Colonic mucosa (tissue), 4 donors: Measurements from ENCODE around the gene POU2AF1. TPM values are rescaled to one million over a fixed set of nuclear protein-coding genes. Genes with fewer than 3 reads are reported as not detected.
A peak's percentile ranks its signal among the peaks of the same experiment; 100 is the strongest.

Experiments used
- DNase-seq: peaks from one replicate; pipeline ENCODE4 v3.0.0-alpha.2; 2020
- H3K27ac ChIP-seq: fragments of 200-600 bp; one replicate; pipeline ENCODE4 v1.8.0; 2021
- H3K27me3 ChIP-seq: fragments of 200-600 bp; one replicate; pipeline ENCODE4 v1.8.0; 2021
- H3K36me3 ChIP-seq: fragments of 200-600 bp; one replicate; pipeline ENCODE4 v1.8.0; 2021
- H3K4me1 ChIP-seq: fragments of 200-600 bp; one replicate; pipeline ENCODE4 v1.8.0; 2021; ENCODE audit warnings: mild to moderate bottlenecking
- H3K4me3 ChIP-seq: fragments of 200-600 bp; one replicate; pipeline ENCODE4 v1.8.0; 2021
- H3K9ac ChIP-seq, 2 donors: one replicate each; pipeline ENCODE4 v1.7.0; 2013; ENCODE audit warnings: control low read depth in 2 of 2, low read depth in 2 of 2, low read length in 2 of 2
- H3K9me3 ChIP-seq: fragments of 200-600 bp; one replicate; pipeline ENCODE4 v1.8.0; 2021
- CTCF ChIP-seq: fragments of 200-600 bp; IDR thresholded peaks from one replicate; pipeline ENCODE4 v1.8.0; 2022; ENCODE audit warnings: antibody characterized with exemption, mild to moderate bottlenecking
- intact Hi-C: fragments of 100-400 bp; cut with DNase I; formaldehyde crosslinking; loops from one replicate; pipeline ENCODE4 v1.14.1; 2022
- total RNA-seq, 2 donors: library from RNA; stranded (reverse); fragmentation: NEBNext Ultra II Directional in 1 of 2; extraction: Animal tissue kit (Norgen Biotek cat#: 25700) in 1 of 2; gene quantifications; one replicate each; pipeline ENCODE4 v1.2.1, GENCODE V29; 2021
- donor health status: healthy.
- donor health status: DM: no; HTN: no; CAD: no.
- donor health status: DM: no; HTN: no; CAD: no.

Gene POU2AF1
- total RNA-seq, 2 donors from 2014 or later: 3.1 to 3.7 TPM

GRCh38 chr11:111310088-111310487 is 69.0 kb downstream of the POU2AF1 start:
- Histone ChIP-seq H3K4me1 (no peaks in the 10 kb centered on the region), H3K27me3 (no peaks in the 10 kb centered on the region), H3K27ac (no peak overlapping the region), H3K4me3 (no peak overlapping the region), H3K9ac (no peak overlapping the region), H3K36me3 (no peaks in the 10 kb centered on the region), H3K9me3 (no peaks in the 10 kb centered on the region)
- DNase-seq: peak; percentile 50
- intact Hi-C loops: no loop called here
- no peak for TF ChIP-seq CTCF

- no peak overlapping the region for H3K4me3 ChIP-seq
- H3K36me3 ChIP-seq: no peaks in the 10 kb centered on the region
- intact Hi-C loops: loop anchor here (2.0 kb wide), 1 partner anchor 49 kb away; no protein-coding TSS in a partner anchor
- DNase-seq: no peak
- no peaks in the 10 kb centered on the region for H3K4me1 ChIP-seq
- H3K27me3 ChIP-seq: no peaks in the 10 kb centered on the region
- TF ChIP-seq CTCF: no peak
- no peak overlapping the region for H3K27ac ChIP-seq
- H3K9me3 ChIP-seq: no peaks in the 10 kb centered on the region
- H3K9ac ChIP-seq: no peak overlapping the region
Measured at GRCh38 chr11:111309215-111309915, 69.7 kb downstream of the POU2AF1 start.

GRCh38 chr11:111308140-111308539 is 70.9 kb downstream of the POU2AF1 start:
- DNase-seq: peak; percentile 92
- Histone ChIP-seq H3K4me1 (no peaks in the 10 kb centered on the region), H3K27ac (no peak overlapping the region), H3K9me3 (no peaks in the 10 kb centered on the region), H3K9ac (no peak overlapping the region), H3K27me3 (no peaks in the 10 kb centered on the region), H3K4me3 (no peak overlapping the region), H3K36me3 (no peaks in the 10 kb centered on the region)
- TF ChIP-seq CTCF: no peak
- intact Hi-C loops: loop anchor here (2.0 kb wide), 1 partner anchor 51 kb away; no protein-coding TSS in a partner anchor

- H3K9me3 ChIP-seq: no peaks in the 10 kb centered on the region
- no peak overlapping the region for H3K27ac ChIP-seq
- H3K9ac ChIP-seq: no peak overlapping the region
- no peak for TF ChIP-seq CTCF
- no peak overlapping the region for H3K4me3 ChIP-seq
- H3K4me1 ChIP-seq: peaks cover 4% of the 10 kb centered on the region
- no peaks in the 10 kb centered on the region for H3K36me3 ChIP-seq
- H3K27me3 ChIP-seq: no peaks in the 10 kb centered on the region
- intact Hi-C loops: loop anchor here (2.0 kb wide), 1 partner anchor 51 kb away; no protein-coding TSS in a partner anchor
- DNase-seq: no peak
Measured at GRCh38 chr11:111307472-111308108, 71.5 kb downstream of the POU2AF1 start.

- H3K27ac ChIP-seq: no peak overlapping the region
- peaks cover 5% of the 10 kb centered on the region for H3K4me1 ChIP-seq
- intact Hi-C loops: no loop called here
Measured at GRCh38 chr11:111306321-111306720, 72.8 kb downstream of the POU2AF1 start.

More at GRCh38 chr11:111306321-111306720, 72.8 kb downstream of the POU2AF1 start:
- Histone ChIP-seq H3K27me3 (no peaks in the 10 kb centered on the region), H3K36me3 (no peaks in the 10 kb centered on the region), H3K9me3 (no peaks in the 10 kb centered on the region), H3K4me3 (no peak overlapping the region), H3K9ac (no peak overlapping the region)
- TF ChIP-seq CTCF: no peak
- no peak for DNase-seq
